Keratinocyte (primary cell): ENCODE measurements around the gene FNDC1.

Source experiments
- EZH2 ChIP-seq: IDR thresholded peaks from one replicate; pipeline ENCODE4 v1.6.1; 2012; ENCODE audit warnings: inconsistent platforms, mild to moderate bottlenecking, low read length, moderate library complexity
- TF ChIP-seq, protein P1 (sequence below), 3 experiments: IDR thresholded peaks in 1 of 3; conservative IDR thresholded peaks in 1 of 3; optimal IDR thresholded peaks in 1 of 3; 2 replicates in 2 of 3; 3 replicates in 1 of 3; pipeline versions ENCODE3 to v1.5.1; 2011; ENCODE audit warnings: low read length in 3 of 3, mild to moderate bottlenecking in 3 of 3, moderate library complexity in 2 of 3, control low read depth in 1 of 3, inconsistent platforms in 1 of 3; ENCODE audit not compliant: insufficient read depth in 2 of 3; ENCODE audit errors: extremely low read depth in 1 of 3

DNA sequence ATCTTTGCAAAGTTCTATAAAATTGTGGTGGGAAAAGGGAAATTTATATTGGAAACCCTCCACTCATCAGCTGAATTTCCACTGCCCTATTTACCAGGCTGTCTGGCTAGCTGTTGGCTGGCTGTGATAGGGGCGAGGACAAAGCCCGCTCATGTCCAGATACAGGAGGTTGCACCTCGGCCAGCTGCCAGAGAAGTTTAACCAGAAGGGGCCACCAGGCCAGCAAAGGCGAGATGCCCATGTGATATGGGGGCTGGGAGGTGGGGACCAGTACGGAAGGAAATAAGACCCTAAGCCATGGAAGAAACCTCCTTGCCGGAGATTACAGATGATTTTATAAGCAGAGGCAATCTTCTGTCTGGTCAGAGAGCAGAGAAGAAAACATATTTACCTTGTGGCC lies 143.8 kb downstream of the FNDC1 start:
- TF ChIP-seq, protein P1, sequence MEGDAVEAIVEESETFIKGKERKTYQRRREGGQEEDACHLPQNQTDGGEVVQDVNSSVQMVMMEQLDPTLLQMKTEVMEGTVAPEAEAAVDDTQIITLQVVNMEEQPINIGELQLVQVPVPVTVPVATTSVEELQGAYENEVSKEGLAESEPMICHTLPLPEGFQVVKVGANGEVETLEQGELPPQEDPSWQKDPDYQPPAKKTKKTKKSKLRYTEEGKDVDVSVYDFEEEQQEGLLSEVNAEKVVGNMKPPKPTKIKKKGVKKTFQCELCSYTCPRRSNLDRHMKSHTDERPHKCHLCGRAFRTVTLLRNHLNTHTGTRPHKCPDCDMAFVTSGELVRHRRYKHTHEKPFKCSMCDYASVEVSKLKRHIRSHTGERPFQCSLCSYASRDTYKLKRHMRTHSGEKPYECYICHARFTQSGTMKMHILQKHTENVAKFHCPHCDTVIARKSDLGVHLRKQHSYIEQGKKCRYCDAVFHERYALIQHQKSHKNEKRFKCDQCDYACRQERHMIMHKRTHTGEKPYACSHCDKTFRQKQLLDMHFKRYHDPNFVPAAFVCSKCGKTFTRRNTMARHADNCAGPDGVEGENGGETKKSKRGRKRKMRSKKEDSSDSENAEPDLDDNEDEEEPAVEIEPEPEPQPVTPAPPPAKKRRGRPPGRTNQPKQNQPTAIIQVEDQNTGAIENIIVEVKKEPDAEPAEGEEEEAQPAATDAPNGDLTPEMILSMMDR (optimal IDR thresholded peaks at IDR 0.05 in 1 of 3, IDR thresholded peaks at IDR 0.05 in 1 of 3, conservative IDR thresholded peaks at IDR 0.05 in 1 of 3; ENCODE audit: extremely low read depth in 1 of 3, insufficient read depth in 2 of 3, low read length in 3 of 3), result no peak
- TF ChIP-seq EZH2, result no peak
